Pancreas (tissue), 10 donors: ENCODE measurements around the gene TRIM50. TPM values are rescaled to one million over a fixed set of nuclear protein-coding genes. Genes with fewer than 3 reads are reported as not detected.
"Not testable (repeated sequence)": the region's sequence is repeated elsewhere in the genome, so short reads cannot be mapped to it uniquely, and the experiment has no call there.

ENCODE experiments used
- ATAC-seq, 4 donors: fragments of 200-7000 bp; cut with Tn5 transposase; one replicate each; pipeline versions ENCODE4 v1.8.0 to v1.9.1; 2020; ENCODE audit warnings: mild to moderate bottlenecking in 4 of 4, moderate library complexity in 4 of 4
- DNase-seq, 6 donors: peaks; one replicate each; pipeline ENCODE4 v3.0.0-alpha.2; 2020
- FAIRE-seq: peaks from 2 replicates; lab custom pipeline; 2012; peaks lifted over from hg19 to GRCh38; lab: Jason Lieb, UNC
- H3K27ac ChIP-seq, 4 donors: fragments of 200-600 bp; sonication (generic); 1 replicate in 3 of 4; 2 replicates in 1 of 4; pipeline versions ENCODE4 v1.5.0 to v1.8.0; 2020
- H3K27me3 ChIP-seq, 4 donors: fragments of 200-600 bp; one replicate each; pipeline ENCODE4 v1.8.0; 2021
- H3K36me3 ChIP-seq, 3 donors: fragments of 200-600 bp; sonication (generic) in 1 of 3; one replicate each; pipeline versions ENCODE4 v1.5.0 to v1.8.0; 2020 to 2021
- H3K4me1 ChIP-seq, 3 donors: fragments of 200-600 bp; one replicate each; pipeline ENCODE4 v1.8.0; 2021
- H3K4me3 ChIP-seq, 4 donors: fragments of 200-600 bp; sonication (generic) in 2 of 4; one replicate each; pipeline versions ENCODE4 v1.5.0 to v1.8.0; 2020 to 2021
- H3K9me3 ChIP-seq, 4 donors: fragments of 200-600 bp; one replicate each; pipeline ENCODE4 v1.8.0; 2021
- CTCF ChIP-seq, 4 donors: fragments of 200-600 bp; sonication (generic) in 3 of 4; IDR thresholded peaks; one replicate each; pipeline versions ENCODE4 v1.5.0 to v1.8.0; 2021; ENCODE audit warnings: antibody characterized with exemption in 4 of 4
- WGBS, 2 donors: extraction: QIAGEN DNeasy Blood & Tissue Kit; methylation state at CpG; one replicate each; pipeline ENCODE4 v1.1.7; 2013; 5-methylcytosine and 5-hydroxymethylcytosine counted together
- intact Hi-C, 3 donors: fragments of 100-400 bp; cut with DNase I; formaldehyde crosslinking; loops; one replicate each; pipeline versions ENCODE4 v1.11.1 to v1.14.2; 2022
- polyA plus RNA-seq, 2 donors: library from polyadenylated mRNA; stranded (reverse); fragments of 200-250 nt; gene quantifications; one replicate each; pipeline ENCODE4 v1.2.3, GENCODE V29; 2013
- total RNA-seq, 6 donors: library from RNA; stranded (reverse); fragmentation: NEBNext Ultra II Directional in 4 of 6; extraction: Animal tissue kit (Norgen Biotek cat#: 25700) in 4 of 6; gene quantifications; one replicate each; pipeline versions ENCODE4 v1.2.1 to v1.2.4, GENCODE V29; 2021 to 2023
- donor health status: healthy with polysubstance abuse.
- donor health status: DM: no; HTN: no; CAD: no; lungs with moderate emphysema.
- donor health status: DM: no; HTN: no; CAD: no.
- donor health status: control.
- donor health status: control.
- donor health status: Bipolar disorder and iron deficiency.
- donor health status: DM: yes; HTN: yes; CAD: no.
- donor health status: DM: no; HTN: no; CAD: no.
- donor health status: DM: no; HTN: no; CAD: no.
- donor health status: DM: yes; HTN: yes; CAD: no.

The TRIM50 gene
- total and polyA plus RNA-seq, 8 donors: 5.5 to 35.9 (median 16.9) TPM

DNA sequence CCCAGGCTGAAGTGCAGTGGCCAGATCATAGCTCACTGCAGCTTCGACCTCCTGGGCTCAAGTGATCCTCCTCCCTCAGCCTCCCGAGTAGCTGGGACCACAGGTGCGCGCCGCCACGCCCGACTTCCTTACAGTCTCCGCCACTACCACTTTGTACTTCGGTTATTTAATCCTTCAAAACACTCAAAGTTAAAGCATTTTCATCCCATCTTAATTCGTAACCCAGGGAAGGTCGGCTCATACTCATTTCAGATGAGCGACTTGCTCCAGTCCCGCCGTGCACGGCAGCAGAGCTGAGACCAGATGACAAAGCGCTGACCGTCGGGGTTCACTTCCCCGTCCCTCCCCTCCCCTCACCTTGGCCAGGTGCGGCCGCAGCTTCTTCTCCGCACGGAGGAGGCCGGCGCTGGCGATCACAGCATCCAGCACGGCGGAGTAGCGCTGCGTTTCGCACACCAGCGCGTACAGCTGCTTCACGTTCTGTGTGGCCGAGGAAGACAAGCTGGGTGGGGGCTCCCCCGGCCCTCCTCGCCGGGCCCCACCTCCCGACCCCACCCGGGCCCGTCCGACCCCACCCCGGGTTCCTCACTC lies 19.7 kb downstream of the TRIM50 start:
- FAIRE-seq (no peak), ATAC-seq (peak; percentile 27 to 68 (median 62)), DNase-seq (peak in 3 of 6 donors; percentile 47 to 64 (median 64))
- no peaks in the 10 kb centered on the region for H3K9me3 ChIP-seq
- TF ChIP-seq CTCF (IDR thresholded peaks at IDR 0.05): no peak
- H3K4me3 ChIP-seq: peak overlapping the region; percentile 58 to 77 (median 72)
- peaks cover 0 to 5% (median 0%) of the 10 kb centered on the region in 3 donors for H3K4me1 ChIP-seq
- H3K27ac ChIP-seq: peak overlapping the region in 3 of 4 donors; percentile 48 to 70 (median 54)
- intact Hi-C loops: no loop called here
- peaks cover 4 to 13% (median 4%) of the 10 kb centered on the region in 3 donors for H3K36me3 ChIP-seq
- 9 to 10% methylated on average over 42 to 43 of the region's 43 CpGs for WGBS, 2 donors
- H3K27me3 ChIP-seq: no peaks in the 10 kb centered on the region

DNA sequence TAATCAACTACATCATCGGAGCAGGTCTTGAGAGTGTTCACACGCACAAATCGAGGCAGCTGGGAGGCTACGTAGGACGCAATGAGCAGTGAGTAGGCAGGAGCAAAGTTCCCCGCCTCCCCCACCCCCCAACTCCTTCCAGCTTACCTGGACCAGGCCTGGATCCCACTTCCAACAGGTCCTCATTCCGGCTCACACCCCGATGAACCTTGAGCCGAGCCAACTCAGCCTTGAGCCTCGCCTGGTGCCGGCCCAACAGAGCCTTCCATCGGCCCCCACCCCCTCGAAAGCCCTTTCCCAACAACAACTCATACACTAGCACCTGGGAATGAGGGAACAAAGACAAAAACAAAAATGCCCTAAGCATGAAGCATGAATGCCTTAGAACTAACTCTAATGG lies 20.4 kb downstream of the TRIM50 start:
- H3K27me3 ChIP-seq: no peaks in the 10 kb centered on the region
- ATAC-seq (no peak), DNase-seq (no peak), FAIRE-seq (no peak)
- H3K9me3 ChIP-seq: no peaks in the 10 kb centered on the region
- no peak overlapping the region for H3K27ac ChIP-seq
- TF ChIP-seq CTCF (IDR thresholded peaks at IDR 0.05): no peak
- peak overlapping the region in 1 of 4 donors; percentile 76 for H3K4me3 ChIP-seq
- peaks cover 0 to 5% (median 0%) of the 10 kb centered on the region in 3 donors for H3K4me1 ChIP-seq
- 87 to 89% methylated on average over 13 of the region's 13 CpGs for WGBS, 2 donors
- H3K36me3 ChIP-seq: peaks cover 4 to 17% (median 4%) of the 10 kb centered on the region in 3 donors
- intact Hi-C loops: no loop called here

DNA sequence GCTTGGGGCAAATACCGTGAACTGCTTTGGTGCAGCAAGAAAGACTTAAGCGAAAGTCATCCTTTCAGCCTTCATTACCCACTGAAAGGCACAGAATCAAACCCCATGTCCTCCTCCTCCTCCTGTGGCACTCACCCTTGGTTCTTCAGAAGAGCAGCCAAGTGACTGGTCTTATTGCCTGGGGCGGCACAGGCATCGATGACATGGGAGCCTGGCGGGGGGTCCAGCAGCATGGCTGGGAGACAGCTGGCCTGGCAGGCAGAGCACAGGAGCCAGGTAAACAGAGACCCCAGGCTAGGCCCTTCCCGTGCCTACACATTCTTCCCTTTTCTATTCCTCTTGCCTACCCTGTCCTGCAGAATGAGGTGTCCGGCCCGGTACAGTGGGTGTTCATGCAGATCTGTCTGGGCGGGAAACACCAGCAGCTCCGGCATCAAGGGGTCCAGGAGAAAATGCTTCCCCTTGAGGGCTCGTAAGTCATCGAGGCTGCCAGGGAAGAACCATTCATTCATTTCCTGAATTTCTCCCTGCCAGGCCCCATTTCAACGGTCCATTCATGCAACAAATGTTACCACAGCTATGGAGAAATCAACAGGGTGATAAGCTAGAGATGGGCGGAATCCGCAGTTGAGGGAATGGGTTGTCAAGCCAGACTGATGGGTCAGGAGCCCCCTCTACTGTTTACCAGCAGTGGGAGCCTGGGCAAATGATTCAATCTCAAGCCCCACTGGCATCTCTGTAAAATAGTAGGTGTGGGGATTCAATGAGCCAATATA lies 23.1 kb downstream of the TRIM50 start:
- H3K4me3 ChIP-seq, intact Hi-C loops, ATAC-seq, DNase-seq, H3K4me1 ChIP-seq, H3K27ac ChIP-seq, H3K27me3 ChIP-seq, H3K9me3 ChIP-seq, FAIRE-seq: not testable (repeated sequence)
- H3K36me3 ChIP-seq: peaks cover 4 to 17% (median 4%) of the 10 kb centered on the region in 3 donors
- WGBS, 2 donors: 90 to 92% methylated on average over 11 to 12 of the region's 15 CpGs

DNA sequence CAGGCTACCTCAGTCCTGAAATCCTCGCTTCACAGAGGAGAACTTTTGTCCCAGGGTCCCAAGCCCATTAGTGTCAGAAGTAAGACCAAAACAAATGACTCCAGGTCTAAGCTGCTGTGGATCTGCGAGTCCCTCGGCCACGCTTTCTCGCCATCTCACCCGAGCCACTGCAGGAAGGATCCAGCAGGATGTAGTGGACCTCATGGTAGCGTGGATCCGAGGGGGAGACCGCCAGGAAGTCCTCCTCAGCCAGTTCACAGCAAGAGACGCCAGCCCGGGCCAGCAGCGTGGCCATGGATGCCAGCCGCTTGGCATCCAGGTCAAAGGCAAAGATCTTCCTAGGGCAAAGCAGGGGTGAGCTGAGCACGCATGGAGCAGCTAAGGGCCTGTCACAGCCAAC lies 23.8 kb downstream of the TRIM50 start:
- 93 to 98% methylated on average over 14 of the region's 14 CpGs for WGBS, 2 donors
- no peak overlapping the region for H3K4me3 ChIP-seq
- H3K27me3 ChIP-seq: no peaks in the 10 kb centered on the region
- TF ChIP-seq CTCF (IDR thresholded peaks at IDR 0.05): no peak
- FAIRE-seq (no peak), ATAC-seq (no peak), DNase-seq (no peak)
- peaks cover 4 to 17% (median 4%) of the 10 kb centered on the region in 3 donors for H3K36me3 ChIP-seq
- intact Hi-C loops: no loop called here
- no peak overlapping the region for H3K27ac ChIP-seq
- H3K4me1 ChIP-seq: peaks cover 0 to 3% (median 0%) of the 10 kb centered on the region in 3 donors
- no peaks in the 10 kb centered on the region for H3K9me3 ChIP-seq

DNA sequence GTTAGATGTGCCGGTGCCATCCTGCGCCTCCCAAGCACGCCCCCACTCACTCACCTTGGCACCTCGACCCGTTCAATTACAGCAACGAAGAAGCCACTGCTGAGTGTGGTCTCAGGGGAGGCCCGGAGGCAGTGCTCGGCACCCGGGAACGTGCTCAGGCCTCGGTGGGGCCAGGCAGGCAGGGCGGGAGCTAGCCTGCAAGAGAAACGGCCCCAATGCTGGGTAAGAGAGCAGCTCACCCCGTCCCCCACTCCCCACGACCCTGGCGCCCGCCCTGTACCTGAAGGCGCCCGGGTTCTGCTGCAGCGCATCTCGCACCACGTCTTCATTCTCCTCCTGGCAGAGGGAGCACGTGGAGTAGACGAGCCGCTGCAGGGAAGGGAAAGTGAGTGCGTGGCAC lies 24.3 kb downstream of the TRIM50 start:
- H3K4me3 ChIP-seq: no peak overlapping the region
- H3K9me3 ChIP-seq: no peaks in the 10 kb centered on the region
- no peak for TF ChIP-seq CTCF (IDR thresholded peaks at IDR 0.05)
- no peak for DNase-seq
- no peaks in the 10 kb centered on the region for H3K4me1 ChIP-seq
- no peak for FAIRE-seq
- H3K27ac ChIP-seq: no peak overlapping the region
- no peaks in the 10 kb centered on the region for H3K27me3 ChIP-seq
- H3K36me3 ChIP-seq: peaks cover 4 to 17% (median 4%) of the 10 kb centered on the region in 3 donors
- WGBS, 2 donors: 88% methylated on average over 26 of the region's 26 CpGs
- ATAC-seq: no peak
- intact Hi-C loops: no loop called here

- ATAC-seq, DNase-seq, H3K27ac ChIP-seq, H3K4me1 ChIP-seq, FAIRE-seq, H3K9me3 ChIP-seq, intact Hi-C loops, H3K4me3 ChIP-seq, H3K27me3 ChIP-seq: not testable (repeated sequence)
- WGBS, 2 donors: 92 to 93% methylated on average over 9 of the region's 10 CpGs
- H3K36me3 ChIP-seq: peaks cover 4 to 17% (median 4%) of the 10 kb centered on the region in 3 donors
These were observed 25.0 kb downstream of the TRIM50 start for GRCh38 chr7:73302846-73303245.

- whole genome bisulfite sequencing, 2 donors: 69 to 100% methylated on average over 1 to 10 of the region's 14 CpGs
- FAIRE-seq, H3K4me1 ChIP-seq, H3K4me3 ChIP-seq, H3K27ac ChIP-seq, DNase-seq, intact Hi-C loops, H3K9me3 ChIP-seq, H3K27me3 ChIP-seq: not testable (repeated sequence)
- peak; percentile 65 to 90 (median 79) for ATAC-seq
- H3K36me3 ChIP-seq: peaks cover 4 to 17% (median 4%) of the 10 kb centered on the region in 3 donors
These were observed 26.8 kb downstream of the TRIM50 start for GRCh38 chr7:73301108-73301507.

DNA sequence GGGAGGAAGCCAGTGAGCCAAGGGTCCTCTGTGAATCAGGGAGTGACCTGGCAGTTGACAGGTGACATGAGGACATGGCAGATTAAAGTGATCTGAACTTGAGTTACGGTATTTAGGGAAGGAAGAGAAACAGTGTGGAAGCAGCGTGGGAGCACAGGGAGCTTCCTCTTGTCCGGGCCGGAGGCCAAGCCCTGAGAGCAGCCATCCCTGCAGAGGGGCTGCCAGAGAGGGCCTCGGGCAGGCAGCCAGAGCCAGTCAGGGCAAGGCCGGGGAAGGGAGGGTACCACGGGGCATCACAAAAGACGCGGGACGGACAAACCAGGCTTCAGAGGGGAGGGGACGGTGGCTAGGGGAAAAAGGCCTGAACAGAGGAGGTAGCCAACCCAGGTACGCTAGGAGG lies 28.1 kb downstream of the TRIM50 start:
- H3K36me3 ChIP-seq: peaks cover 4 to 17% (median 4%) of the 10 kb centered on the region in 3 donors
- ATAC-seq, H3K27me3 ChIP-seq, intact Hi-C loops, H3K9me3 ChIP-seq, FAIRE-seq, H3K4me3 ChIP-seq, H3K27ac ChIP-seq, DNase-seq, H3K4me1 ChIP-seq: not testable (repeated sequence)
- WGBS, 2 donors: 52 to 71% methylated on average over 6 to 8 of the region's 12 CpGs
